ENCODE measurements around the gene NHLH1.

The NHLH1 gene

GRCh38 chr1:160366731-160367515 is at the start of gene NHLH1:
TSS of gene NHLH1 (plus strand) at chr1:160367071. CDS start at chr1:160370732, 3,661 bp downstream.
- DNase-seq: no peak

GRCh38 chr1:160322831-160323230 is 44.0 kb upstream of the NHLH1 start:
- DNase-seq: no peak

- DNase-seq: no peak
Observed at GRCh38 chr1:160325252-160325651, 41.6 kb upstream of the NHLH1 start.

- DNase-seq: no peak
Observed at GRCh38 chr1:160326418-160326817, 40.5 kb upstream of the NHLH1 start.

- no peak for DNase-seq
Observed at GRCh38 chr1:160328184-160328583, 38.7 kb upstream of the NHLH1 start.

GRCh38 chr1:160330119-160330518 is 36.8 kb upstream of the NHLH1 start:
- no peak for DNase-seq

- DNase-seq: no peak
Observed at GRCh38 chr1:160332516-160332915, 34.4 kb upstream of the NHLH1 start.

- DNase-seq: no peak
Observed at GRCh38 chr1:160338580-160338979, 28.3 kb upstream of the NHLH1 start.

- DNase-seq: no peak
Observed at GRCh38 chr1:160340146-160340545, 26.7 kb upstream of the NHLH1 start.

GRCh38 chr1:160340866-160341265 is 26.0 kb upstream of the NHLH1 start:
- no peak for DNase-seq

- DNase-seq: no peak
Observed at GRCh38 chr1:160342526-160342925, 24.3 kb upstream of the NHLH1 start.

- peak; percentile 79 for DNase-seq
Observed at GRCh38 chr1:160342953-160343869, 23.7 kb upstream of the NHLH1 start, which contains the start of the genes COPA and NCSTN. TSS of gene COPA (minus strand) at chr1:160343250. CDS start at chr1:160343170, 80 bp downstream. TSS of gene NCSTN (plus strand) at chr1:160343383. CDS start at chr1:160343397, 14 bp downstream.

- no peak for DNase-seq
Observed at GRCh38 chr1:160344241-160344640, 22.6 kb upstream of the NHLH1 start.

- DNase-seq: no peak
Observed at GRCh38 chr1:160344936-160345335, 21.9 kb upstream of the NHLH1 start.

GRCh38 chr1:160346463-160346862 is 20.4 kb upstream of the NHLH1 start:
- no peak for DNase-seq

- DNase-seq: no peak
Observed at GRCh38 chr1:160346958-160347357, 19.9 kb upstream of the NHLH1 start.

GRCh38 chr1:160351629-160352028 is 15.2 kb upstream of the NHLH1 start:
- no peak for DNase-seq

- no peak for DNase-seq
Observed at GRCh38 chr1:160352555-160352954, 14.3 kb upstream of the NHLH1 start.

- DNase-seq: no peak
Observed at GRCh38 chr1:160353223-160353622, 13.6 kb upstream of the NHLH1 start.

GRCh38 chr1:160354388-160354985 is 12.4 kb upstream of the NHLH1 start:
- DNase-seq: no peak

GRCh38 chr1:160357286-160358002 is 9.4 kb upstream of the NHLH1 start:
- DNase-seq: no peak

- DNase-seq: no peak
Observed at GRCh38 chr1:160358073-160358472, 8.8 kb upstream of the NHLH1 start.
